Measurements from ENCODE around the gene SDK1. TPM values are rescaled to one million over a fixed set of nuclear protein-coding genes. Genes with fewer than 3 reads are reported as not detected.
"Not testable (repeated sequence)": the region's sequence is repeated elsewhere in the genome, so short reads cannot be mapped to it uniquely, and the experiment has no call there.

Gene SDK1
- total and polyA plus RNA-seq, 7 experiments from 2014 or later: 0.07 to 2.5 (median 0.54) TPM

DNA sequence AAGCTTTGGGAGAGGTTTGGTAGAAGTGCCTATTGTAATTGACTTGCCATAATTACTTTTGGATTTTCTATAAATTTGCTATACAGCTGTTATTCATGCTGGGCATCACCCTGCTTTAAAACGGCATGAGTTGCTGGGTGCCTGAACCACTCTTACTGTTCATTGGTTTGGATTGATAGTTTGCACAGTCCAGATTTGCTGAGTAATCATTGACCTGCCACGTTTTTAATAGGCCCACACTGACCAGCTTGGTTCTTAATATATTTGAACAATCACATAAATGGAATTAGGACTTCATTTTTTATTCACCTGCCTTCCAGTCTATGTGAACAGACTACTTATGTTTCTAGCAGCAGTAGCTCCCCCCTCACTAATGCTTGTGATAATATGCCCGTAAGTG lies 630.8 kb downstream of the SDK1 start:
- Histone ChIP-seq H3K27me3 (ENCODE audit: control insufficient read depth in 2 of 2, insufficient read depth in 2 of 2, low read length in 2 of 2) (no peaks in the 10 kb centered on the region), H3K27ac (ENCODE audit: low read depth, low read length) (no peak overlapping the region), H3K9me3 (ENCODE audit: control insufficient read depth in 2 of 3, low read length in 3 of 3) (no peaks in the 10 kb centered on the region), H3K4me3 (ENCODE audit: low read length) (no peak overlapping the region), H3K36me3 (ENCODE audit: control insufficient read depth in 2 of 3, insufficient read depth in 3 of 3, low read length in 3 of 3) (no peaks in the 10 kb centered on the region), H3K4me1 (ENCODE audit: control insufficient read depth in 2 of 2, insufficient read depth in 2 of 2, low read length in 2 of 2) (no peaks in the 10 kb centered on the region)
- CTCF ChIA-PET: no interaction called here
- intact Hi-C loops (cut with micrococcal nuclease): no loop called here
- Mint-ChIP-seq H3K4me1 (no peaks in the 10 kb centered on the region), H3K36me3 (peaks cover 0 to 10% (median 4%) of the 10 kb centered on the region in 5 donors), H3K9me3 (peaks cover 0 to 15% (median 7%) of the 10 kb centered on the region in 11 donors), H3K4me3 (no peak overlapping the region), H3K27ac (no peak overlapping the region), H3K27me3 (peaks cover 0 to 5% (median 0%) of the 10 kb centered on the region in 5 donors)
- POLR2A ChIA-PET: no interaction called here
- DNase-seq: no peak
- ATAC-seq: no peak

DNA sequence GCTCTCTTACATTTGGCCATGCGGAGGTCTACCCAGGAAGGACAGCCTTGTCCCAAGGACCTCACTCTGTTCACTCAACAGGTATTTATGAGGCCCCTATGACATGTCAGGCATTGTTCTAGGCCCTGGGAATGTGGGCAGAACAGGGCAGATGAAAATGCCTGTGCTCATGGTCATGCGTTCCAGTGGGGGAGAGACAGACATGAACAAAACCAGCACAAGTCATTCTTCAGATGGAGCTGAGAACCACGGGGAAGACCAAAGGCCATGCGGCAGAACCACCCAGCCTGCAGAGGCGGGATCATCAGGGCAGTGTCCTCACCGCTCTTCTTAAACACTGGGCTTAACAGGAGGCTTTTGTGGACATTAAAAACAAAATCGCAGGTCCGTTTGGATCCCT lies 636.1 kb downstream of the SDK1 start:
- intact Hi-C loops (cut with micrococcal nuclease): no loop called here
- Mint-ChIP-seq H3K9me3 (peaks cover 0 to 15% (median 9%) of the 10 kb centered on the region in 11 donors), H3K27ac (no peak overlapping the region), H3K4me3 (no peak overlapping the region), H3K27me3 (peaks cover 0 to 8% (median 0%) of the 10 kb centered on the region in 5 donors), H3K36me3 (peaks cover 0 to 10% (median 4%) of the 10 kb centered on the region in 5 donors), H3K4me1 (no peaks in the 10 kb centered on the region)
- CTCF ChIA-PET: no interaction called here
- Histone ChIP-seq H3K4me3 (ENCODE audit: low read length) (no peak overlapping the region), H3K27ac (ENCODE audit: low read depth, low read length) (no peak overlapping the region), H3K27me3 (ENCODE audit: control insufficient read depth in 2 of 2, insufficient read depth in 2 of 2, low read length in 2 of 2) (no peaks in the 10 kb centered on the region), H3K9me3 (ENCODE audit: control insufficient read depth in 2 of 3, low read length in 3 of 3) (no peaks in the 10 kb centered on the region), H3K4me1 (ENCODE audit: control insufficient read depth in 2 of 2, insufficient read depth in 2 of 2, low read length in 2 of 2) (no peaks in the 10 kb centered on the region), H3K36me3 (ENCODE audit: control insufficient read depth in 2 of 3, insufficient read depth in 3 of 3, low read length in 3 of 3) (no peaks in the 10 kb centered on the region)
- DNase-seq: no peak
- POLR2A ChIA-PET: no interaction called here
- ATAC-seq: no peak

DNA sequence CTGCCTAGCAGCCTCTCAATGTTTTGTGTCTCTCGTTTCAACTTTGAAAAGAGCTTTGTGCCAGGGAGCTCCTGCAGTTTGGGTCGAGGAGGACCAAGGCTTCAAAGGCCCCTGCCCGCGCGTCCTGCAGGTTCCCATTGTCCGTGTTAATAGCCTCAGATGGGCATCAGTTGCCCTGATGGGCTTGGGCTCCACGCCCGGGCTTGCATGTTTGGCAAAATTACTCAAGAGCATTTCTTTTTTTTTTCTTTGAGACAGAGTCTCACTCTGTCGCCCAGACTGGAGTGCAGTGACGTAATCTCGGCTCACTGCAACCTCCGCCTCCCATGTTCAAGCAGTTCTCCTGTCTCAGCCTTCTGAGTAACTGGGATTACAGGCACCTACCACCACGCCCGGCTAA lies 636.6 kb downstream of the SDK1 start:
- Histone ChIP-seq H3K9me3 (ENCODE audit: control insufficient read depth in 2 of 3, low read length in 3 of 3) (no peaks in the 10 kb centered on the region), H3K27me3 (ENCODE audit: control insufficient read depth in 2 of 2, insufficient read depth in 2 of 2, low read length in 2 of 2) (no peaks in the 10 kb centered on the region), H3K4me3 (ENCODE audit: low read length) (no peak overlapping the region), H3K36me3 (ENCODE audit: control insufficient read depth in 2 of 3, insufficient read depth in 3 of 3, low read length in 3 of 3) (no peaks in the 10 kb centered on the region), H3K4me1 (ENCODE audit: control insufficient read depth in 2 of 2, insufficient read depth in 2 of 2, low read length in 2 of 2) (no peaks in the 10 kb centered on the region), H3K27ac (ENCODE audit: low read depth, low read length) (no peak overlapping the region)
- Mint-ChIP-seq H3K4me1 (no peaks in the 10 kb centered on the region), H3K36me3 (peaks cover 0 to 10% (median 4%) of the 10 kb centered on the region in 5 donors), H3K27ac (no peak overlapping the region), H3K4me3 (no peak overlapping the region), H3K27me3 (peaks cover 0 to 8% (median 0%) of the 10 kb centered on the region in 5 donors), H3K9me3 (peaks cover 0 to 15% (median 8%) of the 10 kb centered on the region in 11 donors)
- ChIA-PET CTCF (no interaction called here), POLR2A (no interaction called here)
- ATAC-seq: no peak
- DNase-seq: no peak
- intact Hi-C loops (cut with micrococcal nuclease): no loop called here

DNA sequence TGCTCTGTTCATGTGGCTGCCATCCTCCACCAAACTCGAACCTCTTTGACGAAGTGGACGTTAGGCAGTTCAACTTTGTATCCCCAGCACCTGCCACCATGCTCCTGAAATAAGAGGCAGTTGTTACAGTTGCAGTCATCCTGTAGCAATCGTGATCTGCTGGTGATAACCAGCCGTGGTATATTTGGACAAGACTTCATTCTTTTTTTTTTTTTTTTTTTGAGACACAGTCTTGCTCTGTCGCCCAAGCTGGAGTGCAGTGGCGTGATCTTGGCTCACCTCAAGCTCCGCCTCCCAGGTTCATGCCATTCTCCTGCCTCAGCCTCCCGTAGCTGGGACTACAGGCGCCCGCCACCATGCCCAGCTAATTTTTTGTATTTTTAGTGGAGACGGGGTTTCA lies 640.7 kb downstream of the SDK1 start:
- H3K27ac ChIP-seq (ENCODE audit: low read depth, low read length); H3K36me3 ChIP-seq (ENCODE audit: control insufficient read depth in 2 of 3, insufficient read depth in 3 of 3, low read length in 3 of 3); H3K4me1 Mint-ChIP-seq; H3K4me3 Mint-ChIP-seq; H3K27me3 ChIP-seq (ENCODE audit: control insufficient read depth in 2 of 2, insufficient read depth in 2 of 2, low read length in 2 of 2); ATAC-seq; H3K9me3 ChIP-seq (ENCODE audit: control insufficient read depth in 2 of 3, low read length in 3 of 3); intact Hi-C loops (cut with micrococcal nuclease); POLR2A ChIA-PET; DNase-seq; CTCF ChIA-PET; H3K4me3 ChIP-seq (ENCODE audit: low read length); H3K4me1 ChIP-seq (ENCODE audit: control insufficient read depth in 2 of 2, insufficient read depth in 2 of 2, low read length in 2 of 2); H3K27me3 Mint-ChIP-seq: not testable (repeated sequence)
- Mint-ChIP-seq H3K27ac (peak overlapping the region in 1 of 9 donors; percentile 2), H3K36me3 (peaks cover 0 to 10% (median 0%) of the 10 kb centered on the region in 5 donors), H3K9me3 (peaks cover 0 to 17% (median 10%) of the 10 kb centered on the region in 11 donors)

DNA sequence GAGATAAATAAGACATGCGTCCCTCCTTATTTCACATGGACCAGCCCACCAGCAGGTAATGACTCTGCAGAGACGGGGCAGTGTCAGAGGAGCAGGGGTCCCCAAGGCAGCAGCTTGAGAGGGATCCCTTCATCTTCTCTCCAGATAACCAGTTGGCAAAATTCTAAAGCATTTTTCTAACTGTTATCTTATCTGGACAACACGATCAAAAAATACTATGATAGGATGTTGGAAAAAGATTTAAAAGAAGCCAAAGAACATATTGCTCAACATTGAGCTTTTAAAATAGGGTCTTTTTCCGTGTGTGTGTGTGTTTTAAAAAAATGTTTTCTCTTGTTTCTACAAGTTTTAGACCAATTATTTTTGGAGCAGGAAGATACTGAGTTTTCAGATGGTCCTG lies 641.2 kb downstream of the SDK1 start:
- H3K4me3 ChIP-seq (ENCODE audit: low read length): no peak overlapping the region
- ChIA-PET CTCF (no interaction called here), POLR2A (no interaction called here)

DNA sequence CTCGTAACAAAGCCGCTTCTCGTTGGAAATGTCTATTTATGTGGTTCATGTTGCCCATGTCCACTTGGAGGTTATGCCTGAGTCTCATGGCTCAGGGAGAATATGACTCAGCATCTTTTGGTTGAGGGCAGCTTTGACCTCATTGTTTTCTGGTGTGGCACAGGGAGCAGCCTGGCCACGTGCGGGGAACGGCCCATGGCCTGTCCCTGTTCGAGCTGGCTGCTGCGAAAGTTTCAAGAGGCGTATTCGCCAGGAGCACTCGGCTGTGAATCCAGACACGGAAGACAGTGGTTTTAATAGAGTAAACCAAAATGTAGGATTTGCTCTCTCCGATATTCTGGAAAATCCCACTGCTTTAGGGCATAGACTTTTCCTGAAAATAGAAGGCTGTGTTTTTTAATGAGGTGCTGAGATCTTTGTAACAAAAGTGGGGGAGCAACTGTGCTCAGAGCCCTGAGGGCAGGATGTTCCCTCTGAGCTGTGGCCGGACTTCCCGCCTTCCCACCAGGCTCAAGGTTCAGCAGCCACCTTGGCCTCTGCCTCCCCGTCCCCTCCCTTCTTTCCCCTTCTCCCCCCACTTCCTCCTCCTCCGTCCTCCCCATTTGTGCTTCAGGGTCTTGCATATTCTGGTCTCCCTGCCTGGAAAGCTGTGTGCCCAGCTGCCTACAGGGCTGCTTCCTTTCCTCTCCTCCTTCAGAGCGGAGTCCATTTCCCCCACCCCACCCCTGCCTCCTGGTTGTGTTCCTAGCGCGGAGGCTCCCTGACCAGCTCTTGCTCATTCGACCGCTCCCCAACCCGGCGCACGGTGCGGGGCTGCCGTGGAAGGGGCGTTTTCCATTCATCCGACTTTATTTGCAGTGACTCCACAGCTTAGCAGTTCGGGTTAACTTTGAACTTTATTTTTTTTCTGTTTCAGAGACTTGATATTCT lies 642.0 kb downstream of the SDK1 start:
- no peaks in the 10 kb centered on the region for H3K4me1 ChIP-seq (ENCODE audit: control insufficient read depth in 2 of 2, insufficient read depth in 2 of 2, low read length in 2 of 2)
- H3K27me3 ChIP-seq (ENCODE audit: control insufficient read depth in 2 of 2, insufficient read depth in 2 of 2, low read length in 2 of 2): no peaks in the 10 kb centered on the region
- intact Hi-C loops (cut with micrococcal nuclease): no loop called here
- ChIA-PET CTCF (no interaction called here), POLR2A (no interaction called here)
- peaks cover 0 to 5% (median 0%) of the 10 kb centered on the region in 3 experiments for H3K9me3 ChIP-seq (ENCODE audit: control insufficient read depth in 2 of 3, low read length in 3 of 3)
- no peak overlapping the region for H3K27ac ChIP-seq (ENCODE audit: low read depth, low read length)
- Mint-ChIP-seq H3K27me3 (peaks cover 0 to 8% (median 0%) of the 10 kb centered on the region in 5 donors), H3K4me1 (no peaks in the 10 kb centered on the region), H3K27ac (no peak overlapping the region), H3K9me3 (peaks cover 0 to 20% (median 10%) of the 10 kb centered on the region in 11 donors), H3K36me3 (peaks cover 0 to 10% (median 0%) of the 10 kb centered on the region in 5 donors), H3K4me3 (no peak overlapping the region)
- H3K36me3 ChIP-seq (ENCODE audit: control insufficient read depth in 2 of 3, insufficient read depth in 3 of 3, low read length in 3 of 3): no peaks in the 10 kb centered on the region
- DNase-seq (no peak), ATAC-seq (no peak)
- no peak overlapping the region for H3K4me3 ChIP-seq (ENCODE audit: low read length)

More for the DNA sequence above, 641.2 kb downstream of the SDK1 start:
- no peak overlapping the region for H3K27ac ChIP-seq (ENCODE audit: low read depth, low read length)
- H3K4me1 ChIP-seq (ENCODE audit: control insufficient read depth in 2 of 2, insufficient read depth in 2 of 2, low read length in 2 of 2): no peaks in the 10 kb centered on the region
- peaks cover 0 to 20% (median 10%) of the 10 kb centered on the region in 11 donors for H3K9me3 Mint-ChIP-seq
- DNase-seq (no peak), ATAC-seq (no peak)
- H3K27ac Mint-ChIP-seq: no peak overlapping the region
- no peak overlapping the region for H3K4me3 Mint-ChIP-seq
- no peaks in the 10 kb centered on the region for H3K36me3 ChIP-seq (ENCODE audit: control insufficient read depth in 2 of 3, insufficient read depth in 3 of 3, low read length in 3 of 3)
- intact Hi-C loops (cut with micrococcal nuclease): no loop called here
- H3K27me3 ChIP-seq (ENCODE audit: control insufficient read depth in 2 of 2, insufficient read depth in 2 of 2, low read length in 2 of 2): no peaks in the 10 kb centered on the region
- H3K4me1 Mint-ChIP-seq: no peaks in the 10 kb centered on the region
- H3K9me3 ChIP-seq (ENCODE audit: control insufficient read depth in 2 of 3, low read length in 3 of 3): peaks cover 0 to 5% (median 0%) of the 10 kb centered on the region in 3 experiments
- H3K27me3 Mint-ChIP-seq: peaks cover 0 to 8% (median 0%) of the 10 kb centered on the region in 5 donors
- H3K36me3 Mint-ChIP-seq: peaks cover 0 to 10% (median 0%) of the 10 kb centered on the region in 5 donors

Measured in naive thymus-derived CD4-positive, alpha-beta T cell (primary cell).